Caki2 (cell line): ENCODE data around the gene PDE8B. TPM values are rescaled to one million over a fixed set of nuclear protein-coding genes. Genes with fewer than 3 reads are reported as not detected.
"Not testable (repeated sequence)": the region's sequence is repeated elsewhere in the genome, so short reads cannot be mapped to it uniquely, and the experiment has no call there.

Experiments used
- DNase-seq: peaks from one replicate; pipeline ENCODE4 v3.0.0-alpha.2; 2015; ENCODE audit warnings: low read depth
- in situ Hi-C: cut with HindIII; loops from 2 replicates; pipeline ENCODE4 v1.10.0; 2016; ENCODE audit warnings: low sequenced_read_pairs, low pct_unique_long_range_greater_than_20kb, mixed read lengths
- total RNA-seq: library from RNA; depleted of rRNA; stranded (reverse); fragments of >200 nt; shearing (Covaris generic); gene quantifications from 2 replicates; pipeline ENCODE4 v1.2.3, GENCODE V29; 2014; ENCODE audit warnings: low replicate concordance

Gene PDE8B
- total RNA-seq, 1 experiment from 2014 or later, result not detected

DNA sequence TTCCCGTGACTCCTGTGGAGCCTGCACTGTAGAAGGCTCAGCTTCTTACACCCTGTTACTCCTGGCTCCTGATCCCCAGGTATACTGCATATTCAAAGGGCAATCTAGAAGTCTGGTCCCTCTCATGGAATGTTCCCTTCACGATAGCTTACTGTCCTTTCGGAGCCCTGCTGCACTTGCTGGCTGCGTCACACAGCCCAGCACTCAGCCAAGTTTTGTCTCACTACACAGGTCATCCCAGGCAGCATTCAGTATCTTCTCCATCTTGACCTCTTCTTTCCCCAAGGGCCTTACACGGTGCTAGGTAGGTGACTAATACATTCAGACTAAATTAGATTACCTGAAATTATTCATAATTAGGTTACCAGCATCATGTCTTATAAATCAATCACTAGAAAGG, 157.9 kb downstream of the PDE8B start:
- no peak for DNase-seq
- in situ Hi-C loops, result no loop called here

GRCh38 chr5:77369566-77369965, 159.1 kb downstream of the PDE8B start:
- in situ Hi-C loops, result no loop called here
- DNase-seq, result no peak

- in situ Hi-C loops, result no loop called here
- DNase-seq, result no peak
Measured at GRCh38 chr5:77374686-77375085, 164.2 kb downstream of the PDE8B start.

- in situ Hi-C loops, result no loop called here
- DNase-seq, result no peak
Measured at GRCh38 chr5:77376609-77377300, 166.3 kb downstream of the PDE8B start.

- DNase-seq, result no peak
- in situ Hi-C loops, result no loop called here
Measured at GRCh38 chr5:77379558-77380061, 169.1 kb downstream of the PDE8B start.

GRCh38 chr5:77380636-77381035, 170.2 kb downstream of the PDE8B start:
- in situ Hi-C loops, result no loop called here
- DNase-seq, result no peak

DNA sequence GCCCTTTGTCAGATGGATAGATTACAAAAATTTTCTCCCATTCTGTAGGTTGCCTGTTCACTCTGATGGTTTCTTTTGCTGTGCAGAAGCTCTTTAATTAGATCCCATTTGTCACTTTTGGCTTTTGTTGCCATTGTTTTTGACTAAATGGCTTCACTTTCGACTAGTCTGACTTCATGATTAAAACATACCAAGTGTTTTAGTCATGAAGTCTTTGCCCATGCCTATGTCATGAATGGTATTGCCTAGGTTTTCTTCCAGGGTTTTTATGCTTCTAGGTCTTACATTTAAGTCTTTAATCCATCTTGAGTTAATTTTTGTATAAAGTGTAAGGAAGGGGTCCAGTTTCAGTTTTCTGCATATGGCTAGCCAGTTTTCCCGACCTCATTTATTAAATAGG, 172.9 kb downstream of the PDE8B start:
- in situ Hi-C loops, result not testable (repeated sequence)

DNA sequence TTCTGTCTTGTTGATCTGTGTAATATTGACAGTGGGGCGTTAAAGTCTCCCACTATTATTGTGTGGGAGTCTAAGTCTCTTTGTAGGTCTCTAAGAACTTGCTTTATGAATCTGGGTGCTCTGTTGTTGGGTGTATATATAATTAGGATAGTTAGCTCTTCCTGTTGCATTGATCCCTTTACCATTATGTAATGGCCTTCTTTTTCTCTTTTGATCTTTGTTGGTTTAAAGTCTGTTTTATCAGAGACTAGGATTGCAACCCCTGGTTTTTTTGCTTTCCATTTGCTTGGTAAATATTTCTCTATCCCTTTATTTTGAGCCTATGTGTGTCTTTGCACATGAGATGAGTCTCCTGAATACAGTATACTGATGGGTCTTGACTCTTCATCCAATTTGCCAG, 175.9 kb downstream of the PDE8B start:
- in situ Hi-C loops, DNase-seq: not testable (repeated sequence)

More for the DNA sequence above, 172.9 kb downstream of the PDE8B start:
- not testable (repeated sequence) for DNase-seq

DNA sequence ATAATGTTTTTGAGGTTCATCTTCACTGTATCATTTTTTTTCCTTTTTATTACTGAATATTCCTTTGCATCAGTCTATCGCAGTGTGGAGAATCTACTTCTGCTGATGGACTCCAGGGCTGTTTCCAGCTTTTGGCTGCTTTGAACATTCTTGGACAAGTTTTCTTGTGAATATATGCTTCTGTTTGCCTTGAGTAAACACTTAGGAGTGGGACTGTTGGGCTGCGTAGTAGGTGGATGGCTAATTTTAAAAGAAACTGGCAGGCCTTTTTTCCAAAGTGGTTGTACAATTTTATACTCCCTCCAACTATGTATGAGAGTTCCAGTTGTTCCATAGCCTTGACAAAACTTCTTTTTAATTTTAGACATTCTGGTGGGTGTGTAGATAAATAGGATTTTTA, 179.3 kb downstream of the PDE8B start:
- in situ Hi-C loops, result no loop called here
- no peak for DNase-seq

DNA sequence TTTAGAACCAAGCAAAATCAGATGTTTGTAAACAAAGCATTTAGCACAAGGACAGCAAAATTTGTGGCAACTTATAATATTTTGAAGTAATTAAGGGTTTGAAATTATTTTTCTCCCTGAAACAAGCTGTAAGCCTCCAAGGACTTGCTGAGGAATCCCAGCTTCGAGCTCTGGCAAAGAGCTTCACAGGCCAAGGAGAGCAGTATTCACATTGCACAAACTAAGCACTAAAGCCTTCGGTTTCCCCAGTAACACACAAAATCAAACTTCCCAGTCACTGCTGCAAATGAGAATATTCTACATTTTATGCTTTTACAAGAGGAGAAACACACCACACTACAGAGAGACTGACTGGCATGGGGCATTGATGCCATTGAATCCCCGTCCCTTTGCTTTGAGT, 179.7 kb downstream of the PDE8B start:
- no peak for DNase-seq
- in situ Hi-C loops, result no loop called here

DNA sequence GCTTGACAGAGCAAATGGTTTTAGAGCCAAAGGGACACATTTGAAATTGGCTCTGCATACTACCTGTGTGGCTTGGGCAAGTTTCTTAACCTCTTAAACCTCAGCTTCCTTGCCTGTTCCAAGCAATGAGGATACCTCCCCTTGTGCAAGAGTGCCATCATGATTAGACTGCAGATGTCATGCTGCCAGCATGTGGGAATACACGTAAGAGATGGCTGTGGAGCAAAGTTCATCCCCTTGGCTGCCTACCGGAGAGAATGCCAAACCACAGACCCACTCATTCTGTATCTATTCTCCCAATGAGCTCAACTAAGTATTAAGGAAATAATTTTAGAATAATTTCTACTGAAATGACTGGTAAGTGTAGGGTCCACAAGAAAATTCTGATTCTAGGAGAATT, 180.3 kb downstream of the PDE8B start:
- in situ Hi-C loops, result no loop called here
- no peak for DNase-seq

DNA sequence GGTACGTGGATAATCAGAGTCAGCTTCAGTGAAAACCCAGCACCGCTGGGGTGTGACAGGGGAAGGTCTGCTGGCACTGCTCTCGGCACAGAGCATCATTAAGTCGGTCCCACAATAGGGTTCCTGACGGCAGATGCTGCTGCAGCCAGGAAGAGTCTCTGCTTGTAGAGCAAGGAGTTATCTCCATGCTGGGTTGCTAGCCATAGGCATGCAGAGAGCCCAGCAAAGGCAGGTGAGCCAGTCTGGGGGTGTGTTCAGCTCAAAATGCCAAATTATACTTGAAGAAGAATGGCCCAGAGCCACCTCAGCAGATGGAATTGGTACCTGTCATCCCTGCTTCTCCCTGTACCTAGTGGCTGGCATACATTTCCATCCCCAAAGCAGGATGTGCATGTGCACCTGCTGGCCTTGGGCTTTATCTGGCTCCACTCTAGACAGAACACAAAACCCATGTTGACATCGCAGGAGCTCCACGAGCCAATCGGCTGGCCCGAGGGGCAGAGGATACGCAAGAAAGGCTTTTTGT, 180.8 kb downstream of the PDE8B start:
- in situ Hi-C loops, result no loop called here
- DNase-seq, result no peak

DNA sequence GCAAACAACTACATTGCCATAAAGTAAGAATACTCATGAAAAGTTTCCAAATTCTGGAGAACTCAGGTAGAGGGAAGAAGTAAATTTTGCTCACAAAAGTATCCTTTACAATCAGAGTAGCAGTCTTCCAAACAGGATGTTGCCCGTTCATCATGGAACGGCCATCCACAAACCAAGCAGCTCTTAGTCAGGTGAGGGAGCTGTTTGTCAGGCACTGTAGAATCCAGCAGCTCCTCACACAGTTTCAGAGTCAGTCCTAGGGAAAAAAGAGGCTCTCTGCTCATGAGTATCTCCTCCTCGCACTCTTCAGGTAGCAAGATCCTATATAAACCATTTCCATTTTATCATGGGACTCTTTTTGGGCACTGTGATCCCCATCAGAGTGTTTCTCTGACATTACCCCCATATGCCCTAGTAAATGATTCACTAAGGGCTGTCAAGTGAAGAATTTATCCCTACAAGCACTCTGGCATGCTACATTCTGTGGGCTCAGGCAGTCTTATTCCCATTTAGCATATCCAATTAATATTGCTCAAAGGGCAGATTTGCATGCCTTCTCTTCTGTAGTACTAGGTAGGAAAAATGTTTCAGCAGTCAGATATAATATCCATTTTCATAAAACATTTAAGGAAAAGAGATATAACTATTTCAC, 183.7 kb downstream of the PDE8B start:
- no peak for DNase-seq
- in situ Hi-C loops, result no loop called here

GRCh38 chr5:77396017-77396416, 185.5 kb downstream of the PDE8B start:
- in situ Hi-C loops, result no loop called here
- DNase-seq, result no peak

DNA sequence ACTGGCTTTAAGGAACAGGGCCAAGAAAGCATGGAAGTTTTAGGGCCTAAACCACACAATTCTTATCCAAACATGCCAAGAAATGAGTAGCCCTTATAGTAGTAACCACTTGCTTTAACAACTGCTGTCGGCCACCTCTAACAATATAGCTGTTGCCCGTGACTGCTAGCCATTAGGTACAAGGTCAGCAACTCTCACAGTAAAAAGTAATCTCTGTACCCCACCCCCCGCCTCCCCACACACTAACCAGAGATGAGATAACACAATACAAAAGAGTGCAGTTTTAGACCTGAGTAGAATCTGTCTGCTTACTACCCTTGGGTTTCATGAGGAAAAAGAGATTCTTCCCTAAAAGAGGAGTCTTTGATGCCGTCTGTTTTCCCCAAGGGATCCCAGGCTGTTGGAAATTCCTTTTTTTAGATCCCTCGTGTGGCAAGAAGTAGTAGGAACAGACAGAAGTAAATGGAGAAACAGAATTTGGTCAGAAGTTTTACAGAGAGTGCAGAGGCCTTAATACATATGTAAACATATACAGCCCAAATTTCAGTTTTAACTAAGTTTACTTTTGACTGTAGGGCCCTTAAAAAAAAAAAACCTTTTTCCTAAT, 187.3 kb downstream of the PDE8B start:
- in situ Hi-C loops, result no loop called here
- DNase-seq, result no peak

DNA sequence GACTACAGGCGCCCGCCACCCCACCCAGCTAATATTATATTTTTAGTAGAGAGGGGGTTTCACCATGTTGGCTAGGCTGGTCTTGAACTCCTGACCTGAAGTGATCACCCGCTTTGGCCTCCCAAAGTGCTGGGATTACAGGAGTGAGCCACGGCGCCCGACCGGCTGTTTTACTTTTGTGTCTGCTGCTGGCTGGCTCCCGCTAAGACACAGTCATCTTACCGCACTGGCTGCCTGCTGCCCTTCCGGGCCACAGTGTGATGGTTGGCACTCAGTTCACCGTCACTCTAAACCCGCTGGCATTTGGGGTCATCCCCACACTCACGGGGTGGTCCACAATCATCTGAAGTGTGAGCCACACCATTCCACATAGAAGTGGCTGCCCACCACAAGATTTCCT, 188.0 kb downstream of the PDE8B start:
- in situ Hi-C loops, result no loop called here
- DNase-seq, result no peak

DNA sequence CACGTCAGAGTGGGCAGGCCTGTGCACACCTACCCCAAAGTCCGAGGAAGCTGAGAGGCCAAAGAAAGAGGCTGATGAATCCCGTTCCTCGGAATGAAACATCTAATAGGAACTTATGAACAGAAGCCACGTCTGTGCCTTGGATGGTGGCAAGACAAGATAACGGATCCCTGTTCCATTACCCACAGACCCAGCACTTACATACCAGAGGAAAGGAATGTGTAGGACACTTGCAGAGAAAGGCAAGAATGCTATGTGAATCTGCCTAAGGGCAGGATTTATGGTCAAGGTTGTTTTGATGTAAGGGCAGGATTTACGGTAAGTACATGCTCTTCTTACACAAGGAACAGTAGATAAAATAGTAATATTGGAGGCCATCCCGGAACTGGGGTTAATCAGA, 188.4 kb downstream of the PDE8B start:
- in situ Hi-C loops, result no loop called here
- no peak for DNase-seq

GRCh38 chr5:77400645-77401044, 190.2 kb downstream of the PDE8B start:
- in situ Hi-C loops, result no loop called here
- DNase-seq, result no peak

DNA sequence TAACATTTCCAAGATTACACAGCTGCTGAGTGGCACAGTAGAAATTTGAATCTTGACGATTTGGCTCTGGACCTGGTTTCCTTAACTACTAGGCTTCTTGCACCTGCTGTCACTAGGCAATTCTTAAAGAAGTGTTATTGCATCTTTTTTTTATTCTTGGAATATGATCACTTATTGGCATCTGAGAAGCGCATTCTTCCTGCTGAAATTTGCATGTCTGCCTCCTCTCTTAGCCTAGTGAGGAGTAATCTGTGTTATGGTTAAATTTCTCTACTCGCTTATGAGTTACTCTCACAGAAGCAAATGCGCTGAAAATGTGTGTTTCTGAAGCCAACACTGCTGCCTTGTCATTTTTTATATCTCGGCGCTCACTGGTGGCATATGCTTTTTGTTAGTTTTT, 192.3 kb downstream of the PDE8B start:
- in situ Hi-C loops, result no loop called here
- DNase-seq, result no peak
